GM19023 (cell line): ENCODE data around the gene SYT8.

Source experiments
- ATAC-seq: cut with Tn5 transposase; IDR thresholded peaks from one replicate; pipeline ENCODE4 v1.9.1; 2021; ENCODE audit warnings: mild to moderate bottlenecking, moderate library complexity; ENCODE audit not compliant: unreplicated experiment

The SYT8 gene

GRCh38 chr11:1857064-1857463, 22.3 kb downstream of the SYT8 start:
- ATAC-seq, result no peak

- ATAC-seq, result no peak
These were observed 23.4 kb downstream of the SYT8 start for GRCh38 chr11:1858154-1858553.

GRCh38 chr11:1858576-1858975, 23.8 kb downstream of the SYT8 start:
- ATAC-seq, result no peak

- ATAC-seq, result no peak
These were observed 24.2 kb downstream of the SYT8 start for GRCh38 chr11:1859004-1859403.

- no peak for ATAC-seq
These were observed 25.3 kb downstream of the SYT8 start for GRCh38 chr11:1860108-1860507.

- ATAC-seq, result no peak
These were observed 26.9 kb downstream of the SYT8 start for GRCh38 chr11:1861435-1862411.

GRCh38 chr11:1862588-1863351, 28.0 kb downstream of the SYT8 start:
- ATAC-seq, result no peak

- no peak for ATAC-seq
These were observed 28.8 kb downstream of the SYT8 start for GRCh38 chr11:1863352-1864216.

- ATAC-seq, result no peak
These were observed 29.4 kb downstream of the SYT8 start for GRCh38 chr11:1864231-1864630.

GRCh38 chr11:1864831-1865665, 30.3 kb downstream of the SYT8 start:
- ATAC-seq, result no peak

GRCh38 chr11:1866226-1866625, 31.4 kb downstream of the SYT8 start:
- ATAC-seq, result no peak

GRCh38 chr11:1866776-1867175, 32.0 kb downstream of the SYT8 start:
- ATAC-seq, result no peak

- ATAC-seq, result no peak
These were observed 32.6 kb downstream of the SYT8 start for GRCh38 chr11:1867381-1867780.

- ATAC-seq, result no peak
These were observed 33.4 kb downstream of the SYT8 start for GRCh38 chr11:1868056-1868635.

- no peak for ATAC-seq
These were observed 34.0 kb downstream of the SYT8 start for GRCh38 chr11:1868636-1869291.

- ATAC-seq, result no peak
These were observed 34.9 kb downstream of the SYT8 start for GRCh38 chr11:1869427-1870325.

GRCh38 chr11:1870326-1870696, 35.5 kb downstream of the SYT8 start:
- ATAC-seq, result no peak
